Raji (cell line): ENCODE results near the gene CDC42EP4.

ENCODE experiments used
- POLR2A ChIP-seq: IDR thresholded peaks from 2 replicates; pipeline ENCODE4 v1.6.1; 2011; ENCODE audit warnings: low read depth, low read length, control low read depth; ENCODE audit not compliant: insufficient read depth

The CDC42EP4 gene, protein sequence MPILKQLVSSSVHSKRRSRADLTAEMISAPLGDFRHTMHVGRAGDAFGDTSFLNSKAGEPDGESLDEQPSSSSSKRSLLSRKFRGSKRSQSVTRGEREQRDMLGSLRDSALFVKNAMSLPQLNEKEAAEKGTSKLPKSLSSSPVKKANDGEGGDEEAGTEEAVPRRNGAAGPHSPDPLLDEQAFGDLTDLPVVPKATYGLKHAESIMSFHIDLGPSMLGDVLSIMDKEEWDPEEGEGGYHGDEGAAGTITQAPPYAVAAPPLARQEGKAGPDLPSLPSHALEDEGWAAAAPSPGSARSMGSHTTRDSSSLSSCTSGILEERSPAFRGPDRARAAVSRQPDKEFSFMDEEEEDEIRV

GRCh38 chr17:73311781-73312641, at the start of gene CDC42EP4:
Gene CDC42EP4, minus strand, starts transcription at chr17:73312001. Its CDS starts 25,501 bp downstream, at chr17:73286500.
- TF ChIP-seq POLR2A = no peak

DNA sequence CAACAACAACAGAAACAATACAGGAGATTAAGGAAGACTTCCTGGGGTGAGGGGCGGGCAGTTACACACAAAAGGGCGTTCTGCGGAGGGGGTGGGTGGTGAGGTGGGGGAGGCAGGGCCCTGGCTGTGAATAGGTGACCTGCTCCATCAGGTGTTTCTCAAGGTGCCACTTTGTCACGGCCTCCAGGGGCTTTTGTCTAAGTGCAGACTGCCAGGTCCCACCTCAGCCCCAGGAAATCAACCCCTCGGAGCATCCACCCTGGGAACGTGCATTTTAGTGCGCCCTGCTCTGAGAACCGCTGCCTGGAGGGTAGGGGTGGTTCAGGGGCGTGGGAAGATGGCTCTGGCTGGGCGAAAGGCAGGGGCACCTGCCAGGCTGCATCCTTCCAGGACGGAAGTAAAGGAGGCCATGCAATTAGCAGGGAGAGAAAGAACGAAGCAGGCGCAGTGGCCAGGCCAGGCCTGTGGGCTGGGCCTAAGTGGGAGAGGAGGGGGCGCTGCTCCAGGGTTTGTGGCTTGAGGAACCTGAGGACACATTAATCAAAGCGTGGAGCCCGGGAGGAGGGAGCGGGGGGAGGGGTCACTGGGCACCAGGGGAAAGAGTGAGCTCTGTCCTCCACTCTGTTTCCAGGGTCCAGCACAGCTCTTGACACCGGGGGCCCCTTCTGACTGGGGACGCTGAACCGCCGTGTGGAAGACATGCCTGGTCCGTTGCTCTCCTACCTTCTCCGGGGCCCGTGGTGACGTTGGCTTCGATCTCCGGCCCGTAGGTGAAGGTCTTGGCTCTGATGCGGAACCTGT, 49.4 kb upstream of the CDC42EP4 start:
- TF ChIP-seq POLR2A = no peak

GRCh38 chr17:73359987-73360410, 48.2 kb upstream of the CDC42EP4 start:
- no peak for TF ChIP-seq POLR2A

GRCh38 chr17:73359352-73359751, 47.6 kb upstream of the CDC42EP4 start:
- no peak for TF ChIP-seq POLR2A

GRCh38 chr17:73358668-73359067, 46.9 kb upstream of the CDC42EP4 start:
- no peak for TF ChIP-seq POLR2A

DNA sequence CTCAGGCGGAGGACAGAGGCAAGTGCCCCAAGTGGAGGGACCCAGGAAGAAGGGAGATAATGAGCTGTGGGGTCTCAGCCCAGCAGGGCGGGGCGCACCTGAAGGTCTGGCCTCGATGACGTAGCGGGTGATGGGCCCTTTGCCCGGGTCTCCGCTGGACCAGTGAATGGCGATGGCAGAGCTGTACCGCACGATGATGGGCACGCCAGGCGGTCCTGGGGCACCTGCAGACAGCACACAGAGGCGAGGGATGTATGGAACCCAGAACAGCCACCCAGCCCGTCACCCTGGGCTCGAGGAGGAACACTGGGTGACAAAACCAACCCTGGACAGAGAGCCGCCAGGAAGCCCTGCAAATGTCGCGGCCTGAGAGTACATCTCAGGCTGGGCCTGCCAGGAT, 46.2 kb upstream of the CDC42EP4 start:
- no peak for TF ChIP-seq POLR2A

- TF ChIP-seq POLR2A = no peak
Observed at GRCh38 chr17:73357318-73357717, 45.5 kb upstream of the CDC42EP4 start.

- no peak for TF ChIP-seq POLR2A
Observed at GRCh38 chr17:73356561-73357170, 44.9 kb upstream of the CDC42EP4 start.

DNA sequence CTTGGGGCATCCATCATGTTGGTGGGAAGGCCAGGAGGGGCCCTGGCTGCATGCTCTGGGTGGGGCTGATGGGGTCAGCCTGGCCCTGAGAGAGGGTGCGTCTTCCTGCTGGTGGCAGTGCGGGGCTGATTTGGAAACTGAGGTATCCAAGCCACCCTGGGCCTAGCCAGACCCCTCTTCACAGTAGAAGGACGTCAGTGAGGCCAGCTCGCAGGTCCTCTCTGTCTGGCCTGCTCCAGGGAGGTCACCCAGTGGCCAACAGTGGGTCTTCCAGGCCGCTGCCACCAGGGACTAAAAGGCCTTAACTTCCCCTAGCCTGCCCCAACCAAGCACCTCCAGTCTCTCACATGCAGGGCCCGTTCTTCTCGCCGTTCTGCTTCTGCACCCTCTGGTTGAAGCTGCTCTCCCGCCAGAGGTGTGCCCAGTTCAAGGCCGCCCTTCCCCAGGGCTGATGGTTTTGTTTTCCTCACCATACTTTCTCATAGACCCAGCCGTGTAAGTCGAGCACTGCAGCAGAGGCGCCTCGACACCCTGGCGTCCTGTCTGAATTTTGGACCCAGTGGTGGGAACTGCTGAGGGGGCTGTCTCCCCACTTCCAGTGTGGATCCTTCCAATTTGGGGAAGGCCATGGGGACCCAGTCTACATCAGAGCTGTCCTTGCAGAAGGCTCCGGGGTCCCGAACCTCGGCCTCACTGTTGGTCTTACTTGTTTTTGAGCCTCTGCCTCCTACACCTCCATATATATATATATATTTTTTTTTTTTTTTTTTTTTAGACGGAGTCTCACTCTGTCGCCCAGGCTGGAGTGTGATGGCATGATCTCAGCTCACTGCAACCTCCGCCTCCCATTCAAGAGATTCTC, 42.9 kb upstream of the CDC42EP4 start:
- TF ChIP-seq POLR2A = no peak

- no peak for TF ChIP-seq POLR2A
Observed at GRCh38 chr17:73352261-73352660, 40.5 kb upstream of the CDC42EP4 start.

- no peak for TF ChIP-seq POLR2A
Observed at GRCh38 chr17:73351764-73352163, 40.0 kb upstream of the CDC42EP4 start.

GRCh38 chr17:73350864-73351263, 39.1 kb upstream of the CDC42EP4 start:
- no peak for TF ChIP-seq POLR2A

DNA sequence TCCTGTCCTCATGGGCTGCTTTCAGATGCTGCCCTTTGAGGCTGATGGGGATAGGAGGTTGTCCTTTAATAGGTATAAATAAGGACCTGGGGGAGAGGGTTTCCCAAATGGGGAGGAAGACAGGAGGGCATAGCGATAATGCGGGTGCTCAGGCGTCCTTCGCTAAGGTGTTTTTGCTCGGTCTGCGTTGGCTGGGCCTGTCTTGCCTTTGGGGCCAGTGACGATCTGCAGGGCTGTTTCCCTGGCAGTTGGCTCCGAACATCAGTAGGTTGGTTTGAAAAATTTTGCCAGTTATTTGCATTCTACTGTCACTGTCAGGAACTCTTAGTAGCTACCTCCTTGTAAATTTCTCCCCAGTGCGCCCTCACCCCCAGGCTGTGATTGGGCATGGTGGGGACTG, 37.8 kb upstream of the CDC42EP4 start:
- no peak for TF ChIP-seq POLR2A

DNA sequence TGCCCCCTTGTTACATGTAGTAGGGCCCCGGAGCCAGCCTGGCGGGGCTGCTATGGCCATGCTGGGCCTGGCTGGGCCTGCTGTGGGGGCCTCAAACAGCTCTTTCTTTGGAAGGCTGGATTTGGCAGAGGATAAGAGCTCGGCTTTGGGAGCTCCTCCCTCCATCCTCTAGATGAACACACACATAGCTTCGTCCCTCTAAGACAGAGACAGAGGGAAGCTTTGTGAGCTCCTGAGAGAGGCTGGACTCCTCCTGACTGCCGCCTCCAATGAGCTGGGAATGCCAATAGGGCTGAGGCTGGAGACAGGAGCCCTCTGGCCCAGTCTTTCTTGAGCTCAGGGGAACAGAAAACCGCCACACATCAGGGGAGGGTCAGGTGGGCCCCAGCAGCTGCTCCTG, 37.3 kb upstream of the CDC42EP4 start:
- no peak for TF ChIP-seq POLR2A
